Activated naive CD8-positive, alpha-beta T cell treated with anti-CD3 and anti-CD28 coated beads, Interleukin-2, amount 10 ng/mL, durations not matched to agents 7 days and 5 days (primary cell): Measurements from ENCODE around the gene NPTX1. TPM values are rescaled to one million over a fixed set of nuclear protein-coding genes. Genes with fewer than 3 reads are reported as not detected.

Experiments used
- ATAC-seq: fragments of 150-1000 bp; cut with Tn5 transposase; one replicate; pipeline ENCODE4 v1.10.0; 2021; ENCODE audit warnings: low read depth, moderate library complexity
- POLR2A ChIA-PET: fragments of 350-600 bp; sonication (Branson Sonifier 250); formaldehyde crosslinking; loops from one replicate; lab custom pipeline; 2021; ENCODE audit warnings: antibody characterized with exemption; lab: Charles Lee
- DNase-seq: peaks from one replicate; pipeline ENCODE4 v3.0.0; 2021
- H3K27ac Mint-ChIP-seq: one replicate; pipeline ENCODE4 v1.8.0; 2022; ENCODE audit warnings: mild to moderate bottlenecking, mixed read lengths
- H3K27me3 Mint-ChIP-seq: one replicate; pipeline ENCODE4 v1.8.0; 2022; ENCODE audit warnings: mild to moderate bottlenecking, moderate library complexity, mixed read lengths
- H3K36me3 Mint-ChIP-seq: one replicate; pipeline ENCODE4 v1.8.0; 2021; ENCODE audit warnings: mild to moderate bottlenecking, mixed read lengths
- H3K4me1 Mint-ChIP-seq: one replicate; pipeline ENCODE4 v1.8.0; 2021; ENCODE audit warnings: mixed read lengths
- H3K4me3 Mint-ChIP-seq: one replicate; pipeline ENCODE4 v1.8.0; 2022; ENCODE audit warnings: mild to moderate bottlenecking, moderate library complexity, mixed read lengths
- H3K9me3 Mint-ChIP-seq: one replicate; pipeline ENCODE4 v1.8.0; 2021; ENCODE audit warnings: mixed read lengths
- total RNA-seq, 2 experiments: library from RNA; stranded (reverse); gene quantifications; one replicate each; pipeline ENCODE4 v1.2.3, GENCODE V29; 2021

The NPTX1 gene, protein sequence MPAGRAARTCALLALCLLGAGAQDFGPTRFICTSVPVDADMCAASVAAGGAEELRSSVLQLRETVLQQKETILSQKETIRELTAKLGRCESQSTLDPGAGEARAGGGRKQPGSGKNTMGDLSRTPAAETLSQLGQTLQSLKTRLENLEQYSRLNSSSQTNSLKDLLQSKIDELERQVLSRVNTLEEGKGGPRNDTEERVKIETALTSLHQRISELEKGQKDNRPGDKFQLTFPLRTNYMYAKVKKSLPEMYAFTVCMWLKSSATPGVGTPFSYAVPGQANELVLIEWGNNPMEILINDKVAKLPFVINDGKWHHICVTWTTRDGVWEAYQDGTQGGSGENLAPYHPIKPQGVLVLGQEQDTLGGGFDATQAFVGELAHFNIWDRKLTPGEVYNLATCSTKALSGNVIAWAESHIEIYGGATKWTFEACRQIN
- 1 to 10 TPM; 2.5 to 2.8 TPM for total RNA-seq

DNA sequence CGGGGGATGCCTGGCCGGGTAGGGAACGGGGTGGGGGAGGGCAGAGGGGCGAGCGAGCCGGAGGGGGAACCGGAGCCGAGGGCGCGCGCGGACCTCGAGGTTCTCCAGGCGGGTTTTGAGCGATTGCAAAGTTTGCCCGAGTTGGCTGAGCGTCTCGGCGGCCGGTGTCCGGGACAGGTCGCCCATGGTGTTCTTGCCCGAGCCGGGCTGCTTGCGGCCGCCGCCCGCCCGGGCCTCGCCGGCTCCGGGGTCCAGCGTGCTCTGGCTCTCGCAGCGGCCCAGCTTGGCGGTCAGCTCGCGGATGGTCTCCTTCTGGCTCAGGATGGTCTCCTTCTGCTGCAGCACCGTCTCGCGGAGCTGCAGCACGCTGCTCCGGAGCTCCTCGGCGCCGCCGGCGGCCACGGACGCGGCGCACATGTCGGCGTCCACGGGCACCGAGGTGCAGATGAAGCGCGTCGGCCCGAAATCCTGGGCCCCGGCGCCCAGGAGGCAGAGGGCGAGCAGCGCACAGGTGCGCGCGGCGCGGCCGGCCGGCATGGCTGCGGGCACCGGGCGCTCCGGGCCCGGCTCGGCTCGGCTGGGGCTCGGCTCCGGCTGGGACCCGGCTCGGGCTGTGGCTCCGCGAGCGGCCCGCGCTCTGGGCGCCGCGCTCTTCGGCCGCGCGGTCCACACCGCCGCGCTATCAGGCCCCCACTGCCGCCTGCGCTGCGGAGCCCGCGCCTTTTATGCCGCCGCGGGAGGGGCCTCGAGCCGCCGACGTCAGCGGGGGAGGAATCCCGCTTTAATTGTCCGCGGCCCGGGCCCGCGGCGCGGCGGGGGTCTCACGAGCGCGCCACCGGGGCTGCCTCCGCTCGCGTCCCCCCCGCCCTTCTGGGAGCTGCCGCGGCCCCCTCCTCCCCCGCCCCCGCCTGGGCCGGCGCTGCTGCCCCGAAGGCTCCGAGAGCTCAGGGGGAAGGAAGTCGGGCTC is at the start of gene NPTX1:
TSS of gene NPTX1 (minus strand) at position 698 of the 967 bp plus-strand sequence. CDS start at position 537, 161 bp downstream.
- H3K27me3 Mint-ChIP-seq, result peaks cover 57% of the 10 kb centered on the region
- H3K4me3 Mint-ChIP-seq, result peak within 1 kb of the TSS; percentile 63
- peaks cover 14% of the 10 kb centered on the region for H3K4me1 Mint-ChIP-seq

DNA sequence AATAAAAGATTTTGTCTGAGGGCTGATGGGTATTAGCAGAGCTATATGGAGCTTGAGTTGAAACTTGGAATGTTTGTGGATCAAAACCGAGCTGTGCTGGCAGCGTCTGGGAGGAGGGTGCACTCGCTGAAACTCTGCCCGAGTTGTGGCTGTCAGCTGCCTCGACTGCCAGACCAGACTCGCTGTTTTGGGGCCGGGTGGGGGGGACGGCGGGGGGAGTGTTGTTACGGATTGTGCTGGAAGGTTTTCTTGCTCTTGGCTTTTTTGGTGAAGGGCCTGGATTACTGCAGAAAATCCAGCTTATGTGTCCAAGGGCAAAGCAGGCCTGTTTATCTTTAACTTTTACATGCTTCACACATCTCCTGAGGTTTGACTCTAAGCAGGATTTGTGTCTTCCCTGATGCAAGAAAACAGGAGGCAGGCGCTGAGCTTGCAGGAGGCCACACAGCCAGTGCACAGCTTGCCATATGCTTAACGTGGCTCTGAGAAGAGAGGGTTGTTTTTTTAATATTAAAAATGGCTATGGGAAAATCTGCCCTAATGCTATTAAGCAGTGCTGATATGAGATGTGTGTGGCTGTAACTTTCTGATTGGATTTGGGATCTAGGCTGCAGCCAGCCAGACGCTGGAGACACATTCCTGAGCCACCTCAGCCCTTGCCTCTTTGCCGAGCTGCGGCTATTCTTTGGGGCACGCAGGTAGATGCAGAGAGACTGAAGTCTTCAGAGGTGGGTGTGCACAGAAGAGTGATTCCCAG is 47.7 kb upstream of the NPTX1 start:
- no peak for ATAC-seq
- POLR2A ChIA-PET, result no interaction called here
- Mint-ChIP-seq H3K27ac (no peak overlapping the region), H3K27me3 (peaks cover 36% of the 10 kb centered on the region), H3K4me3 (no peak overlapping the region), H3K36me3 (no peaks in the 10 kb centered on the region), H3K9me3 (no peaks in the 10 kb centered on the region), H3K4me1 (no peaks in the 10 kb centered on the region)
- no peak for DNase-seq

More for the DNA sequence above, at the start of gene NPTX1:
- DNase-seq (peak; percentile 55), ATAC-seq (peak; percentile 28)
- H3K36me3 Mint-ChIP-seq, result no peaks in the 10 kb centered on the region
- no peak within 1 kb of the TSS for H3K27ac Mint-ChIP-seq
- POLR2A ChIA-PET, result interaction anchor here (0.6 to 1.8 kb wide), 3 partner anchors 21 to 515 kb away, joined by 3 to 9 read pairs (median 4); no protein-coding TSS in a partner anchor
- H3K9me3 Mint-ChIP-seq, result no peaks in the 10 kb centered on the region

DNA sequence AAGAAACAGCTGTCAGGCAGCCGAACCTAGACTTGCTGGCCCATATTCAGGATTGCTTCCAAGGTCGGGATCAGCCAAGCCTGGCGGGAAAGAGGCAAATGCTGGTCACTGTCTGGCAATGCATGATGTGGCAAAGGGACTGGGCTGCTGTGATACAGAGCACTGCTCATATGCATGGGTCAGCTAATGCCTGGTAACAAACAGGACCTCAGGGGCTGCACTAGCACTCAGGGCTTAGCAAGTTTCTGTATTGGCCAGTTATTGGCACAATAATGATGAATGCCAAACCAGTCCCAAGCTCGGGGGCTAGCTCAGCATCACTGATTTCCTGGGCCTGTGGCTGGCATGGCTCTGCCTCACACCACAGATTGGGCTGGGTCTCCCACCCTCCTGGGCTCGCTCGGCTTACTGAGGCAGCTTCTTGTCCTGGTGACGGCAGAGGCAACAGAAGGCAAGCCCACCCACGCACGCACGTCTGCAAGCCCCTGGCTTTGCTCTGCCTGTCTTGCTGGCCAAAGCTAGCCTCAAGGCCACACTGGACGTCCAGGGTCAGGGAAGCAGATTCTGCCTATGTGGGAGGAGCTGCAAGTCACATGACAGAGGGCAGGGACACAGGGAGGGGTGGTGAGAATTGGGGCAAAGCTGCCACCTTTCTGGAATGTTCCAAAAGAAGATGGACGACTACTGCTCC is 46.8 kb upstream of the NPTX1 start:
- POLR2A ChIA-PET, result no interaction called here
- ATAC-seq (no peak), DNase-seq (no peak)
- Mint-ChIP-seq H3K9me3 (no peaks in the 10 kb centered on the region), H3K27me3 (peaks cover 34% of the 10 kb centered on the region), H3K27ac (no peak overlapping the region), H3K36me3 (no peaks in the 10 kb centered on the region), H3K4me3 (no peak overlapping the region), H3K4me1 (no peaks in the 10 kb centered on the region)

DNA sequence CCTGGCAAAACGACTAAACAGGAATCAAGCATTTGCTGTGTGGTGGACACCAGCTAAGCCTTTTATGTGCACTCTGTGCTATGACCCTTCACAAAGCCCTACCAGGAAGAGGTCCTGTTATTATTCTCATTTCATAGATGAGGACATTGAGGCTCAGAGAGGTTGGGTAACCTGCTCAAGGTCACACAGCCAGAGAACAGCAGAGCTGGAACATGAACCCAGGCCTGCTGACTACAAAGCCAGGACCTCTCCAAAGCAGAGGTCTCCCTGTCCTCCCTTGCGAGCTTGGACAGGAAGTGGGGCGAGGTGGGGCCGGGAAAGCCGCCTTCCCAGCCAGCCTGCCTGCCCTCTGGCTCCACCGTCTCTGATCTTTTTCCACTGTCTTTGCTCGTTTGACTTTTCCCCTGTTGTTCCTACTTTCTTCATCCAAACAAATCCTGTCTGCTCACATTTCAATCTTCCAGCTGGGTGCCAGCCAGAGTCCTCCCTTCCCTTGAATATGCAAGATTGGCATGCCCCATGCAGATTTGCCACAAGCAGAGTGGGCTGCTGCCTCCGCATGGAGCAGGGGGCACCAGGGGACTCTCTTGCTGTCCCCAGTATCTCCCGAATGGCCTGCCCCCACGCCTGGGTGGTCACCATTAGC is 44.5 kb upstream of the NPTX1 start:
- POLR2A ChIA-PET, result no interaction called here
- no peak overlapping the region for H3K4me3 Mint-ChIP-seq
- no peaks in the 10 kb centered on the region for H3K36me3 Mint-ChIP-seq
- DNase-seq (no peak), ATAC-seq (no peak)
- no peaks in the 10 kb centered on the region for H3K9me3 Mint-ChIP-seq
- peaks cover 13% of the 10 kb centered on the region for H3K27me3 Mint-ChIP-seq
- no peak overlapping the region for H3K27ac Mint-ChIP-seq
- no peaks in the 10 kb centered on the region for H3K4me1 Mint-ChIP-seq

DNA sequence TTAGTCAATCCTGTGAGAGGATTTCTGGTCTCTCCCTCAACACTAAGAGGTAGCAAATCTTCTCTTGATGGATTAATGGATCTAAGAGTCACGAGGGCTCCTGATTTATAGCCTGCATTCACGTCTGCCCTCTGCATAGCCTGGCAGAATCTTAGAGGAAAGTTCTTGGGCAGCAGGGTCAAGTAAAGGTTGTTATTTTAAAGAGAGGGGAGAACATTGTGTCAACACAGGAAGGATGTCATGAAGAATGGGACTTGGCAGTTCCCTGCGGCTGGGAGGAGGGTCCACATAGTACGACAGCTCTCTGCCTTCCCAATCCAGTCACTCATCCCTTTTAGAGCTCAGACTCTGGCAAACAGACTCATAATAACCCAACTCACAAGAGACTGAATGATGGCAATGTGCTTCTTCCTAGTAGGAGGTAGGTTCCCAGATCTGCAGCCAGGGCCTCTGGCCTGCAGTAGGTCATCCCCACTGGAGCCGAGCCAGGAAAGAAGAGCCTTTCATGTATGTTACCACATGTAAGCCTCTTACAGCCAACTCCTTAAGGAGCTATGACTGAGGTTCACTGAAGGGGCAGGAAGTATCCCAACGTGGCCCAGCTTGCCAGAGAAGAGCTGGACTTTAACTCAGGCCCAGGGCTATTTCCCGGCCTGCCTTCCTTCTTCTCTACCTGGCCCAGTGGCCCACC is 42.8 kb upstream of the NPTX1 start:
- DNase-seq (no peak), ATAC-seq (no peak)
- POLR2A ChIA-PET, result no interaction called here
- Mint-ChIP-seq H3K4me3 (no peak overlapping the region), H3K4me1 (no peaks in the 10 kb centered on the region), H3K27me3 (peaks cover 8% of the 10 kb centered on the region), H3K36me3 (no peaks in the 10 kb centered on the region), H3K9me3 (no peaks in the 10 kb centered on the region), H3K27ac (no peak overlapping the region)

DNA sequence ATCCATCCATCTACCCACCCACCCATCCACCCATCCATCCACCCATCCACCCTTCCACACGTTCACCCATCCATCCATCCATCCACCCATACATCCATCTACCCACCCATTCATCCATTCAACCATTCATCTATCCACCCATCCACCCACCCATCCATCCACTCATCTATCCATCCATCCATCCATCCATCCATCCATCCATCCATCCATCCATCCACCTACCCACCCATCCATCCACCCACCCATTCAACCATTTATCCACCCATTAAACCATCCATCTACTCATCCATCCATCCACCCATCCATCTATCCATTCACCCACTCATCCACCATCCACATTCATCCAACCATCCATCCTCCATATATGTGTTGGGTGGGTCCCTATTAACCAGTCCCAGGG is 42.0 kb upstream of the NPTX1 start:
- Mint-ChIP-seq H3K4me3 (no peak overlapping the region), H3K36me3 (no peaks in the 10 kb centered on the region), H3K27me3 (peaks cover 8% of the 10 kb centered on the region), H3K9me3 (no peaks in the 10 kb centered on the region), H3K4me1 (no peaks in the 10 kb centered on the region), H3K27ac (no peak overlapping the region)
- ATAC-seq, result no peak
- POLR2A ChIA-PET, result no interaction called here
- no peak for DNase-seq

DNA sequence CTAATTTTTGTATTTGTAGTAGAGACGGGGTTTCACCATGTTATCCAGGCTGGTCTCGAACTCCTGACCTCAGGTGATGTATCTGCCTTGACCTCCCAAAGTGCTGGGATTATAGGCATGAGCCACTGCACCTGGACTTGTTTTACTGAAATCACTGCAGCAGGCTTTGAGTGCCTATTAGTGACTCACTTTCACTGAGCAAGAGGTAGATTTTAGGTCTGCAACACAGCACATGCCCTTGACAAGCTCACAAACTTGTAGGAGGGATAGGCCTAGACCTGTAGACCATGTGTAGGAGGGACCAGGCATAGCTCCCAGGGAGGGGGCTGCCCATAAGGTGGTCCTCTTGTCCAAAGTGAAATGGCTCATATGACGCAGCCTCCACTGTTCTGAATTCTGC is 41.2 kb upstream of the NPTX1 start:
- Mint-ChIP-seq H3K4me1 (no peaks in the 10 kb centered on the region), H3K27me3 (peaks cover 8% of the 10 kb centered on the region), H3K27ac (no peak overlapping the region), H3K4me3 (no peak overlapping the region), H3K9me3 (no peaks in the 10 kb centered on the region), H3K36me3 (no peaks in the 10 kb centered on the region)
- POLR2A ChIA-PET, result no interaction called here
- ATAC-seq (no peak), DNase-seq (no peak)

DNA sequence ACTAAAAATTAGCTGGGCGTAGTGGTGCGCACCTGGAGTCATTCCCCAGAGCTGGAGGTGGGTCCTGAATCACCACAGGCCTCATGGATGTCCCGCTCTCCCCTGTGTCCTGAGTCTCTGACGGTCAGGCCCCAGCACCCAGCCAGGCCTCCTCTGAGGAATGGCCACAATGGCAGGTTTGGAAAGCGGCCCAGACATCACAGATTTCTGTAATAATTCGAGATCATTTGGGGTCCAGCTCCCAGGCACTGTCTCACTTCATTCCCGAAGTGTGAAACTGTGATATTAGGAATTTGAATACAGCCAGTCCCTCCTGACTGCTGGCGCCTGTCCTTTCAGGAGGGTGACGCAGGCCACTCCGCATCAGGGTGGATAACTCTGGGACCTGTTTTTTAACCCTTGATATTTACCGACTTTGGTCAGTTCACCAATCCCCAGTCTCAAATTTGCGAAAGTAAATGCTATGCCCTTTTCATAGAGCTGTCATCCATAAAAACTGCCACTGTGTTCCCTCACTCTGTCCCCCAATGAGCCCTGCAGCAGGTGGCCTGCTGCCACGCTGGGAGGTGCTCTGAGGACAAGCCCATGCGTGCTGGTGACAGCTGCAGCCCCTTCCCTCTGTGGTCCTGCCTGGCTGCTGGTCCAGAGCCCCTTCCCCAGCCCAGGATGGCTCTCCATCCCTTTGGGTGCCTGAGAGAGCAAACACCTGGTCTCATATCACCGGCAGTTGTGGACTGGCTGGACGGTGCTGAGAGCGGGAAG is 39.9 kb upstream of the NPTX1 start:
- H3K27me3 Mint-ChIP-seq, result peaks cover 12% of the 10 kb centered on the region

DNA sequence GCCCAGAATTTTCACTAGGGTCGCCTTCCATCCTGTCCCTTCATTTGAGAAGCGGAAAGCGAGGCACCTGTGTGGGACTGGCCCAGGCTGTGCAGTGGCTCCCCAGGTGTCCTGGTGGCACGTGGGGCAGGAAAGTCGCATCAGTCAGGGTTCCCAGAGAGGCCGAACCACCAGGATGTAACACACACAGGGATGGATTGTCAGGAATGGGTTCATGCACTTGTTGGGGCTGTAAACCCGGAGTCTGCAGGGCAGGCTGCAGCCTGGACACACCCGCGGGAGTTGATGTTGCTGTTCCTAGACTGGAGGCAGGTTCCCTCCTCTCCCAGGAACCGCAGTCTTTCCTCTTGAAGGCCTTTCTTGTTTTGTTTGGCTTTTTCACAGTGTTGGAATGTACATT is 37.5 kb upstream of the NPTX1 start:
- Mint-ChIP-seq H3K36me3 (no peaks in the 10 kb centered on the region), H3K27ac (no peak overlapping the region), H3K4me1 (no peaks in the 10 kb centered on the region), H3K27me3 (peaks cover 6% of the 10 kb centered on the region), H3K9me3 (no peaks in the 10 kb centered on the region), H3K4me3 (no peak overlapping the region)
- POLR2A ChIA-PET, result no interaction called here
- DNase-seq (no peak), ATAC-seq (no peak)

More for the DNA sequence above, 39.9 kb upstream of the NPTX1 start:
- no peak overlapping the region for H3K27ac Mint-ChIP-seq
- no peaks in the 10 kb centered on the region for H3K36me3 Mint-ChIP-seq
- no peak for ATAC-seq
- H3K9me3 Mint-ChIP-seq, result no peaks in the 10 kb centered on the region
- DNase-seq, result no peak
- H3K4me1 Mint-ChIP-seq, result no peaks in the 10 kb centered on the region
- no peak overlapping the region for H3K4me3 Mint-ChIP-seq
- POLR2A ChIA-PET, result no interaction called here

DNA sequence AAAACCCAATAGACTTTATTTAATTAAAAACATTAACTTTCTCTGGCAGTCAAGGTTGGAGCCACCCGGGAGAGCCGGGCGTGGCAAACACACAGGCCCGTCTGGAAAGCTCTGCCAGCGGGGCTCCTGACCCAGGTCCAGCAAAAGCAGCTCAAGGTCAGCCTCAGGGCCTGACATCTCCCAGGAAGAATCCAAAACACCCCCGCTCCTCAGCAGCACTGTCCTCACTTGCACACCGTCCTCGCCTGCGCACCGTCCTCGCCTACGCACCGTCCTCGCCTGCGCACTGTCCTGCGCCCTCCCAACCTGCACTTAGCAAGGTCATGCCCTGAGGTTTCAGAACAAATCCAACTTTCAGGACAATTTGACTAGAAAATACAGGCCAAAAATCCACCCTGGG is 36.8 kb upstream of the NPTX1 start:
- POLR2A ChIA-PET, result no interaction called here
- no peaks in the 10 kb centered on the region for H3K4me1 Mint-ChIP-seq

DNA sequence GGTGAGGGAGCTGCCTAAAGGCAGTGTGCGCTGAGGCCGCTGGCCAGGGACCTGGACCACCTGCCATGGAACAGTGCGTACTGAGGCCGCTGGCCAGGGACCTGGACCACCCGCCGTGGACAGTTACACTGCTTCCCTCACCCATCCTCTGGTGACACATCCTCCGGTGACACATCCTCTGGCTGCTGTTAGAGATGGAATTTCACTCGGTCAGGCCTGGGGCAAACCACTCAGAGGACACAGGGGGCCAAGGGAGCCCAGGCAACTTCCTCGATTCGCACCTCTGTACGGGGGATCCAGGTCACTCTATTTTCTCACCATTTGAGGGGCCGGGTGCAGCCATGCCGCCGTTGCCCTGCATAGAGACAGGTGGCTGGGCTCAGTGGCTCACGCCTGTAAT is 35.8 kb upstream of the NPTX1 start:
- ATAC-seq (no peak), DNase-seq (no peak)
- Mint-ChIP-seq H3K4me1 (no peaks in the 10 kb centered on the region), H3K9me3 (no peaks in the 10 kb centered on the region), H3K4me3 (no peak overlapping the region), H3K36me3 (no peaks in the 10 kb centered on the region), H3K27ac (no peak overlapping the region), H3K27me3 (peaks cover 7% of the 10 kb centered on the region)
- POLR2A ChIA-PET, result no interaction called here

More for the DNA sequence above, 36.8 kb upstream of the NPTX1 start:
- H3K36me3 Mint-ChIP-seq, result no peaks in the 10 kb centered on the region
- ATAC-seq, result no peak
- no peak for DNase-seq
- peaks cover 4% of the 10 kb centered on the region for H3K27me3 Mint-ChIP-seq
- H3K9me3 Mint-ChIP-seq, result no peaks in the 10 kb centered on the region
- no peak overlapping the region for H3K4me3 Mint-ChIP-seq
- no peak overlapping the region for H3K27ac Mint-ChIP-seq
